ENCODE results near the gene LAG3.

The LAG3 gene

DNA sequence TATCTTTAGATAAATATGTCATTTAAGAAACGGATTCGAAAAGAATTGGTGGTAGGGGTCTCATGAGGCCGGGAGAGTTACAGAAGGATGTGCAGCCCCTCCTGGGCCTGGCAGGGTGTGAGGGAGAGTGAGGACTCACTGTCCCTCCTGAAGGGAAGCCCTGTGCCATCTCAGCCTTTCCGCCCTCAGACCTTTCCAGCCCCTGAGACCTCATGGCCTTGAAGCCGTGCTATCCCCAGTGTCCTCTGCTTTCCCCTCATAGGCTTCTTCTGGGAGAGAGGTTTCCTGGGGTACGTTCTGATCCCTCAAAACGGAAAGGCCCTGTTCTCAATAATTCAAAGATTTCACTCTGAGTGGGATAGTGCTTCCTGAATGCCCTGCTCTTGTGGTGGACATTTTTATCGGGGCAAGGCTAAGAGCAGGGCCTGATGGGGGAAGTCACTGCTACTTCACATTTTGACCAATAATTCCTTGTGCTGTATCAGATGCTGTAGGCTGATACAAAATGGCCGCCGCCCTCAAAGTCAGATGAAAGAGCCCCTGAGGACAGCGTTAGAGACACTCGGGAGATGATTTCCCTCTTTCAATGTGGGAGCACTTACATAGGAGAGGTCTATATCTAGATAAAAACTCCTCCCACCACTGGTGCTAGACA lies 18.3 kb downstream of the LAG3 start:
- DNase-seq: peak; percentile 46

DNA sequence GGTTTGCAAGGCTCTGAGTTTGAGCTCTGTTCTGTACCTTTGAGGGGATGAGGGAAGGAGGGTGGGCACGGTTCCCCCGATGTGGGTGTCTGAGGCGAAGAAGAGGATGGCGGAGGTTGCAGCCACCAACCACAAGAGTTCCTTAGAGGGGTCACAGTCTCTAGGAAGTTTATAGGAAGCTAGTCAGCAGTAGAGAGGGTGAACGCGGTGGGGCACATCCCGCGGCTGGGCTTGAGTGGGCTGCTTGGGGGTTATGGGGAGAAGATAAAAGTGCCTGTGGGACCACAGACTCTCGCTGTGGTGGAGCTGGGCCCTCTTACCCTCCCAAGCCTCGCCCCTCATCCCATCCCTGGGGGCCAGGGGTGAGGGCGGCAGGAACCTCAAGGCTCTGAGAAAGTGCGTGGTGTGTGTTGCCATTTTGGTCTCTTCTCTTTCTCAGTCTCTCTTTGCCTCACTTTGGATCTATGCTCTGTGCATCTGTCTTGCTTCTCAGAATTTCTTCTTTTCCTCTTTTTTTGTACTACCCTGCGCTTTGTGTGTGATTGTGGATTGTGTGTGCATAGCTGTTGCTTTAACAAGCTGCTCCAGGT lies 19.7 kb downstream of the LAG3 start:
- peak; percentile 54 for DNase-seq

DNA sequence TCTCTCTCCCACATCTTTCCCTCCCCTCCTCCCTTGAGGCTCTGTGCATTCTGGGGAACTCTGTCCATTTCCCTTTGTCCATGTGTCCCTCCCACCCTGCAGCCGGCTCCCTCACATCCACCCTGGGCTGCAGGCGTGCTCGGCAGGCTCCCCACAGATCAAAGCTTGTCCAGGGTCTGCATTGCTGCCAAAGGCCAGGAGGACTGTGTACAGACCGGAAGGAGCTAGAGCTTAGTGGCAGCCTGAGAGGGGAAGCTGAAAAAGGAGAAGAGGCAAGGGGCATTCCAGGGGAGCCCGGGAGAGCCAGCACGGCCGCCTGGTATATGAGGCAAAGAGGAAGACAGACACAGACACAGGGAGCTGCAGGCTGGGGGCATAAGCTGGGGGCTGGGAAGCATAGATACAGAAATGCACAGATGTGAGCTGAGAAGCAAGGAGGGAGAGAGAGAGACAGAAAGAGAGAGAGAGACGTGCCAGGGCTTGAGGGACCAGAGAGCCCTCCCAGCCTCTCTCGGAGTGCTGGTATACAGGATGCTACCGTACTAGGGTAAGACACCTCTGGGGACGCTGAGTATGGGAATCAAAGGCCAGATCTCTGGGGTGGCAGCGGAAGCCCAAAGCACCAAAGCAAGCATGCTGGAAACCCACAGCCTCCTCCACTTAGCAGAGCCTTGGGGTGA lies 20.3 kb downstream of the LAG3 start:
- peak; percentile 85 for DNase-seq

DNA sequence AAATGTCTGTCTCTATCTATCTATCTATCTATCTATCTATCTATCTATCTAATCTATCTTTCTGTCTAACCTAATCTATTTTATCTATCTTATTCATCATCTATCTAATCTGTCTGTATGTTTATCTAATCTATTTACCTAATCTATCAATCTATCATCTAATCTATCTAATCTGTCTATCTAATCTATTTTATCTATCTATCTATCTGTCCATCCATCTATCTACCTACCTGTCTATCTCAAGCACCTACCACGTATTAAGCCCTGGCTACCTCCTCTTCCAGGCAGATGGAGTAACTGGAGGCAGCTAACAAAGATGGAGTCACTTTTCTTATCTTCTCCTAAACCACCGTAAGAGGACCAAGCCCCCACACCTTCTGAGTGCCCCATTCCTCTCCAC lies 22.8 kb downstream of the LAG3 start:
- no peak for DNase-seq

DNA sequence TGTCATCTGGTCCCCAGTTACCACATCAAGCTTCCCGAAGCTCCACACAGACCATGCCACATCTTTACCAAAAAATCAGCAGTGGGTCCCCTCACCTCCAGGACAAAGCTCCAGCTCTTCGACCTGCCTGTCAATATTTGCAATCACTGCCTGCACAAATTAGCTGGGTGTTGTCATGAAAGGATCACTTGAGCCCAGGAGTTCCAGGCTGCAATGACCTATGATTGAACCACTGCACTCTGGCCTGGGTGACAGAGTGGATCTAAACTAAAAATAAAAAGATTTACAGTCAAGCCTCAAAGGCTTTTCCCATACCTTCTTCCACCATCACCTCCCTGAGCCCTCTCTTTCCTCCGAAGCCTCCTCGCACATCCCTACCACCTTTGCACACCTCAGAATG lies 24.3 kb downstream of the LAG3 start:
- DNase-seq: no peak

DNA sequence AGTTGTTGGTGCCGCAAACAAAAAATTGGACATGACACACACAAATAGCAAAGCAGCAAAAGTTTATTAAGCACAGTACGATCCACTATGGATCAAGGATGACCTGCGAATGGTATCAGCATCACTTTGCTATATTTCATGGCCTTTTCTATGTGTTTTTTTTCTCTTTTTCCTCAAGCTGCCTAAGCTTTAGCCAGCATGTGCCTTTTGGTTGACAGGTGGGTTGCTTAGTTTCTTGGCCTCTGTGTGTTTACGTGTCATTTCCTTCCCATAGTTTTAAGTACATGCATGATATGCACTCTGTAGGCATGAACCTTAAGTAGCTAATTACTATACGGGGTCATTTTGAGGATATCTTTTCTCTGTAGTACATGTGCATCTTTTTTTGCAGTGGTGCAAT lies 26.8 kb downstream of the LAG3 start:
- no peak for DNase-seq

DNA sequence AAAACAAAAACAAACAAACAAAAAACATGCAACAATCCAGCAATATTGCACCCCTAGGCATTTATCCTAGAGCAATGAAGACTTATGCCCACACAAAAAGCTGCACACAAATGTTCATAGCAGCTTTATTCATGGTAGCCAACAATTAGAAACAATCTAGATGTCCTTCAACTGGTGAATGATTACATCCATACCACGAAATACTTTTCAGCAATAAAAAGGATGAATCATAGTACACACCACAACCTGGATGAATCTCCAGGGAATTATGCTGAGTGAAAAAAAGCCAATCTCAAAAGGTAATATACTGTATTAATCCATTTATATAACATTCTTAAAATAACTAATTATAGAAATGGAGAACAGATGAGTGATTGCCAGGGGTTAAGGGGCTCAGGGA lies 34.9 kb downstream of the LAG3 start:
- DNase-seq: no peak

DNA sequence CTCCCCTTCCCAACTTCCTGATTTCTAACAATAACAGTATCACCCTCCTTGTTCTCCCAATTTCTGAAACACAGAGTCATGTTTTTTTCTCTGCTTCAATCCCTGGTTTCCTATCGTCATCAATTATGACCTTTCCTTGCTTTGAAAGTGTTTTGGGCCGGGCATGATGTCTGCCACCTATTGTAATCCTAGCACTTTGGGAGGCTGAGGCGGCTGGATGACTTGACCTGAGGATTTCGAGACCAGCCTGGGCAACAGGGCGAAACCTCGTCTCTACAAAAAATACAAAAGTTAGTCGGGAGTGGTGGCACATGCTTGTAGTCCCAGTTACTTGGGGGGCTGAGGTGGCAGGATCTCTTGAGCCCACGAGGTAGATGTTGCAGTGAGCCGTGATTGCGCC lies 36.7 kb downstream of the LAG3 start:
- no peak for DNase-seq

DNA sequence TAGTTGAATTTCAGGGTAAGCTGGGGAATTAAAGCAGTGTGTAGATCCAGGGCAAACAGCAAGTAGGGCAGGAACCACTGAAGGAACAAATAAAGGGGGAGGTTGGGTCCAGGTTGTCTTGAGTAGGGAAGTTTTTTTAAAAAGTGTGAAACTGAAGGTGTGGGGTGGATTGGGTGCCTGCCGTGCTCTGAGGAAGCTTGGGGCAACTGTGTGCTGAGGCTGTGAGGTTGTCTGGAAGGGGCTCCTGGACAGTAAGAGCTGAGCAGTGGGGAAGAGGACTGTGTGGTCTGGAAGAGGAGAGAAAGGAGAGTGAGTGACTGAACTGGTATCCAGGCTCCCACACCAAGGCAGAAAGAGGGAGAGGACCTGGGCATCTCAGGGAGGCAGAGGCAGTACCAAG lies 38.4 kb downstream of the LAG3 start:
- DNase-seq: no peak

DNA sequence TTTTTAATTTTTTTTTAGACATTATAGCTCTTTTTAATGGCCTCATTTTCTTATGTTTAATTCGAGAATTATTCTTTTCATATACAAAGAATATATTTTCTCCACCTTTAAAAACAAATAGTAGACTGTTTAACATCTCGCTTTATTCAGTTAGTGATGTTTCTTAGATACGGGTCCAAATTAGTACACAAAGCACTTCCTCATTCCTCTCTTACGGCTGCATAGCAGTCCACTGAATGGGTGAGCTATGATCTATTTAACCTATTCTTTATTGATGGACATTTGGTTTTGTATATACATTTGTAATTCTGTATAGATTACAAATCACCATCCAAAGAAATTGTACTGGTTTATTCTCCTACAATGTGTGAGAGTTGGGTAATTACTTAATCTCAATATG lies 41.0 kb downstream of the LAG3 start:
- peak; percentile 25 for DNase-seq

DNA sequence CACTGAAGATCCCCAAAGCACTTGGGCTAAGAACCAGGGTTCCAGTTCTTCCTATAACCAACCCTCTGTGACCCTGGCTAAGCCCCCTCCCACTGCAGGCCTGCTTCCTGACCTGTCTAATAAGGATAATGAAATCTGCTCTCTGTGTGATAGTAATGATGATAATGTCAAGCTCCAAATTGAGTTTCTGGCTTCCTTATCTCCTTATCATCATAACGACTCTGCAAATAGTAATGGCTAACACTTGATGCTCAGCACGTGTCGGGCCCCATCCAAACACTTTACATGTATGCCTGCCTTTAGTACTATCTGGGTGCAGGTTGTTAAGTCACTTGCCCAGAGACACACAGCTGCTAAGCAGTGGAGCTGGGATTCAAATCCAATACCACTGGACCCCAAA lies 44.3 kb downstream of the LAG3 start:
- DNase-seq: no peak

DNA sequence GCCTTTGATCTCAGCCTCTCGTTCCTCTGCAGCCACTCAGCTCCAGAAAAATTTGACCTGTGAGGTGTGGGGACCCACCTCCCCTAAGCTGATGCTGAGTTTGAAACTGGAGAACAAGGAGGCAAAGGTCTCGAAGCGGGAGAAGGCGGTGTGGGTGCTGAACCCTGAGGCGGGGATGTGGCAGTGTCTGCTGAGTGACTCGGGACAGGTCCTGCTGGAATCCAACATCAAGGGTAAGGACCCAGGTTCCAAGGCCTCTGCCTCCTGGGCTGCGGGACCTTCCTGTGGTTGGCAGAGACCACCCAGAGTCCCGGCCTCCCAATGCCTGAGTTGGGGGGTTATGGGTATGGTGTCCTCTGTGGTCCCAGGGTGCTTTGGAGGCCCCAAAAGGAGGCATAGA lies 44.8 kb downstream of the LAG3 start:
- no peak for DNase-seq

DNA sequence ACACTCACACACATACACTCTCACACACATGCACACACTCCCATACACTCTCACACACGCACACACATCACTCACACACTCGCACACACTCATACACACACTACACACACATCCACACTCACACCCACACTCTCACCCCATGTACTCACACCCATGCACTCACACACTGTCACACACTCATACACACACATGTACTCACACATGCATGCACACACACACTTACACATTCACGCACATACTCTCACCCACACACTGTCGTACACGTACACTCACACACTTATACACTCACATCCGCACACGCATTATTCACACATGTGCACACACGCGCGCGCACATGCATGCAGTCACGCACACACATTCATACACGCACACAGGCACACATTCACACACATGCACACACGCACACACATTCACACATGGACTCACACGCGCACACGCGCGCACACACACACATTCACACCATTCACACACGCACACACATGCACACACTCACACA lies 45.4 kb downstream of the LAG3 start:
- no peak for DNase-seq

DNA sequence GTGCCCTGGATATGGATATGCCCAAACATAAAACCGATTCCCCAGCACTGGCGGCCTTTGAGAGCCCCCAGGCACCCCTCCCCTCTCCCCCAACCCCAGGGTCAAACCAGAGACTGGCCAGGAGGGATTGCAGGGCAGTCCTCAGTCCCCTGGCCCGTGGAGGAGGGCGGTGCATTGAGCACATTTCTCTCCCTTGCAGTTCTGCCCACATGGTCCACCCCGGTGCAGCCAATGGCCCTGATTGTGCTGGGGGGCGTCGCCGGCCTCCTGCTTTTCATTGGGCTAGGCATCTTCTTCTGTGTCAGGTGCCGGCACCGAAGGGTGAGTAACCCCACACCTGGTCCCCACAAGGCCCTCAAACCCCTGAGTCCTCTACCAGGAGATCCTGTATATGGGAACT lies 45.9 kb downstream of the LAG3 start:
- DNase-seq: no peak

DNA sequence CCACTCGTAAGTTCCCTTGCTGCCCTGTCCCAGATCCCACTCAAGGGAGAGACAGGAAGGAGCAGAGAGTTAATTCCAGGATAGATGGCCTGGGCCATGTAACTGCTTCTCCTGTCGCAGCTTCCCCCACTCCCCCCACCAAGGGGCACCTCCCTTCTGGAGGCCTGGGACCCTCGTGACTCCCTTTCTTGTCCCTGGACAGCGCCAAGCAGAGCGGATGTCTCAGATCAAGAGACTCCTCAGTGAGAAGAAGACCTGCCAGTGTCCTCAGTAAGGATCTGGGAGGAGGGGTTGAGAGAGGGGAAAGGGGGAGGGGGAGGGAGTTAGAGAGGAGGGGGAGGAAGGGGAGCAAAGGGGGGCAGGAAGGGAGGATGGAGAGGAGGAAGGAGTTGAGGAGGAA lies 46.3 kb downstream of the LAG3 start:
- DNase-seq: no peak

DNA sequence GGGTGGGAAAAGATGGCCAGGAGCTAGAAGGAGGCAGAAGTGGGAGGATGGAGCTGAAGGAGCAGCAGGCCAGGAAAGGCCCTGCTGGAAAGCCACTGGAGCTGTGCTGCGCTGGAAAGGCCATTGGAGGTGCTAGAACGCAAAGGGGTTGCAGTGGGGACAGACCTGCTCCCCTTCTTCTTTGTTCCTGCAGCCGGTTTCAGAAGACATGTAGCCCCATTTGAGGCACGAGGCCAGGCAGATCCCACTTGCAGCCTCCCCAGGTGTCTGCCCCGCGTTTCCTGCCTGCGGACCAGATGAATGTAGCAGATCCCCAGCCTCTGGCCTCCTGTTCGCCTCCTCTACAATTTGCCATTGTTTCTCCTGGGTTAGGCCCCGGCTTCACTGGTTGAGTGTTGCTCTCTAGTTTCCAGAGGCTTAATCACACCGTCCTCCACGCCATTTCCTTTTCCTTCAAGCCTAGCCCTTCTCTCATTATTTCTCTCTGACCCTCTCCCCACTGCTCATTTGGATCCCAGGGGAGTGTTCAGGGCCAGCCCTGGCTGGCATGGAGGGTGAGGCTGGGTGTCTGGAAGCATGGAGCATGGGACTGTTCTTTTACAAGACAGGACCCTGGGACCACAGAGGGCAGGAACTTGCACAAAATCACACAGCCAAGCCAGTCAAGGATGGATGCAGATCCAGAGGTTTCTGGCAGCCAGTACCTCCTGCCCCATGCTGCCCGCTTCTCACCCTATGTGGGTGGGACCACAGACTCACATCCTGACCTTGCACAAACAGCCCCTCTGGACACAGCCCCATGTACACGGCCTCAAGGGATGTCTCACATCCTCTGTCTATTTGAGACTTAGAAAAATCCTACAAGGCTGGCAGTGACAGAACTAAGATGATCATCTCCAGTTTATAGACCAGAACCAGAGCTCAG lies 47.0 kb downstream of the LAG3 start:
- DNase-seq: no peak

DNA sequence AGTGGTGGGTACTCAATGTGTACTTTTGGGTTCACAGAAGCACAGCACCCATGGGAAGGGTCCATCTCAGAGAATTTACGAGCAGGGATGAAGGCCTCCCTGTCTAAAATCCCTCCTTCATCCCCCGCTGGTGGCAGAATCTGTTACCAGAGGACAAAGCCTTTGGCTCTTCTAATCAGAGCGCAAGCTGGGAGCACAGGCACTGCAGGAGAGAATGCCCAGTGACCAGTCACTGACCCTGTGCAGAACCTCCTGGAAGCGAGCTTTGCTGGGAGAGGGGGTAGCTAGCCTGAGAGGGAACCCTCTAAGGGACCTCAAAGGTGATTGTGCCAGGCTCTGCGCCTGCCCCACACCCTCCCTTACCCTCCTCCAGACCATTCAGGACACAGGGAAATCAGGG lies 47.8 kb downstream of the LAG3 start:
- no peak for DNase-seq

DNA sequence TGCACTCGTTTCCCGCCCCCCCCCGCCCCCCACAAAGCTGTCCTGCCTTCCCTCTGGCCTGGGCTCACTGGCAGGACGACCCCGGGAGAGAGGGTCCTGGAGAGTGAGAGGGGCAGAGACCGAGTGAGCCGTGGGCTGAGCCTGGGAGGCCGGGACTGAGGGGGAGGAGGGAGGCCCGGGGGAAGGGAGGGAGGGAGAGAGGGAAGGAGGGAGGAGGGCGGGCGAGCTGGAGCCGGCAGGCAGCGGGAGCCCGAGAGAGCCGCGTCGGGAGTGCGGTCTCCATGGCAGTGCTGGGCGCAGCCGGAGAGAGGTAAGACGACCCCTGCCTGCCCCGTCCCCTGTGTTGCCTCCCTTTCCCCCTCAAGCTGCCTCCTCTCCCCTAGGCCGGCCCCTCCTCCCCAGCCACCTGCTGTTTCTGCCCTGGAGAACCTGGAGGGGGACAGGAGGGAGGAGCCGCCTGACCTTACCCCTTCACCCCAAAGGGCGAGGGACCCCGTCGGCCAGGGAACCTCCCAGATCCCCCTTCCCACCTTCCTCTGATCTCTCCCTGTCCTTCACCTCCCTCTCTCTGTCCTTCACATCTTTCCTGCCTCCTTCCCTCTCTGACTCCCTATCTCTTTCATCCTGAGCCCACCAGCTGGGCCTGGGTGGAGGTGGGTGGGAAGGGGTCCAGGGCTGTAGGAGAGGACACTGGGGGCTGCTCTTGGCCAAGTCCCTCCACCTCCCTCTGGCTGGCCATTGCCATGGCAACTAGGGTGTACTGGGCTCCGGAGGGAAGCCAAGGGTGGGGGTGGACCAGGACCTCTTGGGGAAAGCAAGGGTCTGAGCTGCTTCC lies 49.5 kb downstream of the LAG3 start, which contains the start of gene GPR162:
Gene GPR162 (plus strand): TSS at position 231 of the 835 bp plus-strand sequence. CDS start 2,078 bp downstream, outside the sequence.
- DNase-seq: no peak

DNA sequence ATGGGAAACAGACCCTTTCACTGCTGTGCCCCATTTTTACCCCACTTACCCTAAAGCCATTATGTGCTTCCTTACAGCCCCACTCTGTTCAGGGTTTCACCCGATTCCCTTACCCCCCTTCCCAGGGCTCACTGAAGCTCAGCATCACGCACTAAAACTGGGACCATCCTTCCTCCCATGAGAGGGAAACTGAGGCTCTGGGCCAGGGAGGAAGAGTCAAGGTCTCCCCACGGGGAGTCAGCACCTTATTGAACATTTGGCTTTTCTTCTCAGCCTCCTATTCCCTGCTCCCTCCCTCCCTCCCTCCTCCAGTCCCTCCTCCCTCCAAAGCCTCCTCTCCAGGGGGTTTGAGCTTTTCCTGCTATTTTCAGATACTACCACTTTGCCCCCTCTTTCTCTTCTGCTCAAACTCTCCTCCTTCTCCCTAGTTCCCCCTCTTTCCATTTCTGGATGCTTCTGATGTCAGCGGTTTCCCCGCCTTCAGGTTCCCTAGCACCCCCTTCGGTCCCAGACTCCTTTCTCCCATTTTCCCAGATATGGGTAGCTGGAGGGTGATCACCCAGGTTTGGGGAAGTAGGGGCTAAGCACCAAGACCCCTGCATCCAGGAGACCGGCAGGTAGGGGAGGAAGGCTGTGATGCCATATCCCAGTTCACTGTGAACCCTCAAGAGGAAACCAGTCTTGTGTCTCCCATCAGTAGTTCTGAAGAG lies 50.3 kb downstream of the LAG3 start:
- DNase-seq: no peak

DNA sequence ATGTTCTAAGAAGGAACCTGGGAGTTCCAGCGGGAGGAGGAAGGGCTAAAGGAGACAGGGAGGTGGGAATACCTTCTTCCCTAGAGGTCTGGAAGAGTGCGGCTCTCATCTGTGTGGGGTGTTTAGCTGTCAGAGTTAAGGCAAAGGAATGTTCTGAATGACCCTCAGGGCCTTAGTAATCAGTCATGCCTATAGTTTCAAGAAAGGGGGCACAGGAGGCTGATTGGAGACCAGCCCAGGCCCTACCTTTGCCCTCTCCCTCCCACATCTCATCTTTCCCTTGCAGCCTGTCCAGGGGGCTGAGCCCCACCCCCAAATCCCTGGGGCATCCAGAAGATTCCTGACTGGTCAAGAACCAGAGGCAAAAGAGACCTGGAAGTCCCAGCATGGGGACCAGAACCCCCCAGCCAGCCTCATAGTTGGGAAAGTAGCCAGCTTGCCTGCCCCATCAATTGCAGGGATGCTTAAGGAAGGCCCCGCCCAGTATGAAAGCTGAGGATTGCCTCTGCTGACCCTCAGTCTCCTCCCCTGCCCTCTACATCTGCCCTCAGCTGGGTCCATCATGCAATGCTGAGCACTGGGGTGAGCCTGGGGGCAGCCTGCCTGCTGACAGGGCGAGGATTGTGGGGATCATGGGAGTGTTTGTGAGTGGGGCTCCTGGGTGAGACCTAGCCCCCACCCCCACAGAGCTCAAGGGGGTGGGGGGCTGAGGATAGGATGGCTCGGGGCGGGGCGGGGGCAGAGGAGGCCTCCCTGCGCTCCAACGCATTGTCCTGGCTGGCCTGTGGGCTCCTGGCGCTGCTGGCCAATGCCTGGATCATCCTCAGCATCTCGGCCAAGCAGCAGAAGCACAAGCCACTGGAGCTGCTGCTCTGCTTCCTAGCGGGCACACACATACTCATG lies 51.1 kb downstream of the LAG3 start:
- no peak for DNase-seq
